Measurements from ENCODE around the gene BBS1. TPM values are rescaled to one million over a fixed set of nuclear protein-coding genes. Genes with fewer than 3 reads are reported as not detected.

BBS1 gene
- total RNA-seq, 1 experiment from 2014 or later = 29.8 TPM

DNA sequence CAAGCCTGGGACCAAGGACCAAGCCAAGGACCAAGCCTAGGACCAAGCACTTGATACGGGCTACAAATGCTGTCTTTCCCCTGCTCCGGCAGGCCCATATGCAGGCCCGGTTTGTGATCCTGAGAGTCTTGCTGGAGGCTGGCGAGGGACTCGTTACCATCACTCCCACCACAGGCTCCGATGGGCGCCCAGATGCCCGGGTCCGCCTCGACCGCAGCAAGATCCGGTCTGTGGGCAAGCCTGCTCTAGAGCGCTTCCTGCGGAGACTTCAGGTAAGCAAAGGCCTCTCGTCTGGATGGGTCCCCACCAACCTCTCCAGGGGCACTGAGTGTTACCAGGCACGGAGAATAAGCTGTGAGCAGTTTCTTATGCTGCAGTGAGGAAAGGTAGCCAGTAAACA lies 13.2 kb upstream of the BBS1 start:
- H3K4me2 ChIP-seq (ENCODE audit: low read length) = no peak overlapping the region
- H3K27ac ChIP-seq (ENCODE audit: low read depth, low read length) = no peak overlapping the region
- no peaks in the 10 kb centered on the region for H3K9me3 ChIP-seq (ENCODE audit: control insufficient read depth in 1 of 2, insufficient read depth in 1 of 2, low read depth in 1 of 2, low read length in 2 of 2)
- no peak overlapping the region for H3K9ac ChIP-seq (ENCODE audit: low read length)
- no peaks in the 10 kb centered on the region; a peak in 1 of 4 replicates for H3K36me3 ChIP-seq (ENCODE audit: control insufficient read depth in 1 of 2, insufficient read depth in 2 of 2, low read length in 2 of 2)
- H3K4me1 ChIP-seq (ENCODE audit: control insufficient read depth in 1 of 2, insufficient read depth in 2 of 2, low read length in 2 of 2) = no peaks in the 10 kb centered on the region
- no peak overlapping the region for H3K4me3 ChIP-seq (replicated peaks in 1 of 2; ENCODE audit: low read depth in 1 of 2, low read length in 2 of 2)
- DNase-seq (ENCODE audit: low read depth, low spot score) (no peak), ATAC-seq (no peak)
- no peaks in the 10 kb centered on the region for H3K9me2 ChIP-seq (ENCODE audit: insufficient read depth)
- H3K27me3 ChIP-seq (ENCODE audit: insufficient read depth, low read length) = no peaks in the 10 kb centered on the region
- no peaks in the 10 kb centered on the region for H3K79me2 ChIP-seq (ENCODE audit: insufficient read depth, low read length)
- ChIA-PET RAD21 (ENCODE audit: low non-redundant PET in 1 of 2, low total read pairs in 2 of 2, uncharacterized antibody in 2 of 2, unreplicated experiment in 2 of 2) (no interaction called here), CTCF (no interaction called here), POLR2A (no interaction called here)
- TF ChIP-seq SIN3A (IDR thresholded peaks at IDR 0.05; ENCODE audit: low read depth) = no peak
- BruUV-seq (replicated peaks) = no TSS peak
- no peaks in the 10 kb centered on the region for H4K20me1 ChIP-seq (ENCODE audit: insufficient read depth)
- no peak overlapping the region for H2AFZ ChIP-seq (ENCODE audit: low read depth, low read length, poor library complexity, severe bottlenecking)
- intact Hi-C loops (cut with micrococcal nuclease) = no loop called here

DNA sequence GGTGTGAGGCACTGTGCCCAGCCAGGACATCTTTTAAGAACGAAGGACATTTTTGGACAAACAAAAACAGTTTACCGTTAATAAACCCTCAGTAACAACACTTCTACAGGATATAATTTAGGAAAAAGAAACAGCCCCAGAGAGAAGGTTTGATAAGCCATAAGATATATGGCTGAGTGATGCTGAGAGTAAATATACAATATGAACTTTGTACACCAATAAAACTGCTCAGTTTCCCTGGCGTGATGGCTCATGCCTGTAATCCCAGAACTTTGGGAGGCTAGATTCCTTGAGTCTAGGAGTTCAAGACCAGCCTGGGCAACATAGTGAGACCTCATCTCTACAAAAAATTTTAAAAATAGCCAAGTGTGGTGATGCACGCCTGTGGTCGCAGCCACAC lies 11.9 kb upstream of the BBS1 start:
- POLR2A ChIA-PET = no interaction called here
- RAD21 ChIA-PET (ENCODE audit: low non-redundant PET in 1 of 2, low total read pairs in 2 of 2, uncharacterized antibody in 2 of 2, unreplicated experiment in 2 of 2) = no interaction called here
- Histone ChIP-seq H3K9me2 (ENCODE audit: insufficient read depth) (no peaks in the 10 kb centered on the region), H3K27ac (ENCODE audit: low read depth, low read length) (no peak overlapping the region), H3K9ac (ENCODE audit: low read length) (no peak overlapping the region), H4K20me1 (ENCODE audit: insufficient read depth) (no peaks in the 10 kb centered on the region), H3K4me1 (ENCODE audit: control insufficient read depth in 1 of 2, insufficient read depth in 2 of 2, low read length in 2 of 2) (no peaks in the 10 kb centered on the region), H3K4me3 (replicated peaks in 1 of 2; ENCODE audit: low read depth in 1 of 2, low read length in 2 of 2) (no peak overlapping the region), H2AFZ (ENCODE audit: low read depth, low read length, poor library complexity, severe bottlenecking) (no peak overlapping the region), H3K36me3 (ENCODE audit: control insufficient read depth in 1 of 2, insufficient read depth in 2 of 2, low read length in 2 of 2) (no peaks in the 10 kb centered on the region), H3K27me3 (ENCODE audit: insufficient read depth, low read length) (no peaks in the 10 kb centered on the region), H3K4me2 (ENCODE audit: low read length) (no peak overlapping the region), H3K79me2 (ENCODE audit: insufficient read depth, low read length) (no peaks in the 10 kb centered on the region), H3K9me3 (ENCODE audit: control insufficient read depth in 1 of 2, insufficient read depth in 1 of 2, low read depth in 1 of 2, low read length in 2 of 2) (no peaks in the 10 kb centered on the region)
- no TSS peak for BruUV-seq (replicated peaks)
- intact Hi-C loops (cut with micrococcal nuclease) = no loop called here
- DNase-seq (ENCODE audit: low read depth, low spot score) (no peak), ATAC-seq (no peak)
- TF ChIP-seq CEBPB (IDR thresholded peaks at IDR 0.05; ENCODE audit: low read depth) (no peak), JUND (IDR thresholded peaks at IDR 0.05) (no peak), ELF1 (IDR thresholded peaks at IDR 0.05; ENCODE audit: borderline replicate concordance, low read depth) (no peak), EZH2 (IDR thresholded peaks at IDR 0.05) (no peak), POLR2AphosphoS5 (IDR thresholded peaks at IDR 0.05; ENCODE audit: low read depth, low read length) (no peak), SP1 (IDR thresholded peaks at IDR 0.05; ENCODE audit: low read depth) (no peak), CBX3 (IDR thresholded peaks at IDR 0.05; ENCODE audit: low read depth) (no peak), POLR2A (IDR thresholded peaks at IDR 0.05; ENCODE audit: borderline replicate concordance, extremely low read depth, insufficient read depth, insufficient read length) (no peak)
- TF ChIP-seq, protein P1, sequence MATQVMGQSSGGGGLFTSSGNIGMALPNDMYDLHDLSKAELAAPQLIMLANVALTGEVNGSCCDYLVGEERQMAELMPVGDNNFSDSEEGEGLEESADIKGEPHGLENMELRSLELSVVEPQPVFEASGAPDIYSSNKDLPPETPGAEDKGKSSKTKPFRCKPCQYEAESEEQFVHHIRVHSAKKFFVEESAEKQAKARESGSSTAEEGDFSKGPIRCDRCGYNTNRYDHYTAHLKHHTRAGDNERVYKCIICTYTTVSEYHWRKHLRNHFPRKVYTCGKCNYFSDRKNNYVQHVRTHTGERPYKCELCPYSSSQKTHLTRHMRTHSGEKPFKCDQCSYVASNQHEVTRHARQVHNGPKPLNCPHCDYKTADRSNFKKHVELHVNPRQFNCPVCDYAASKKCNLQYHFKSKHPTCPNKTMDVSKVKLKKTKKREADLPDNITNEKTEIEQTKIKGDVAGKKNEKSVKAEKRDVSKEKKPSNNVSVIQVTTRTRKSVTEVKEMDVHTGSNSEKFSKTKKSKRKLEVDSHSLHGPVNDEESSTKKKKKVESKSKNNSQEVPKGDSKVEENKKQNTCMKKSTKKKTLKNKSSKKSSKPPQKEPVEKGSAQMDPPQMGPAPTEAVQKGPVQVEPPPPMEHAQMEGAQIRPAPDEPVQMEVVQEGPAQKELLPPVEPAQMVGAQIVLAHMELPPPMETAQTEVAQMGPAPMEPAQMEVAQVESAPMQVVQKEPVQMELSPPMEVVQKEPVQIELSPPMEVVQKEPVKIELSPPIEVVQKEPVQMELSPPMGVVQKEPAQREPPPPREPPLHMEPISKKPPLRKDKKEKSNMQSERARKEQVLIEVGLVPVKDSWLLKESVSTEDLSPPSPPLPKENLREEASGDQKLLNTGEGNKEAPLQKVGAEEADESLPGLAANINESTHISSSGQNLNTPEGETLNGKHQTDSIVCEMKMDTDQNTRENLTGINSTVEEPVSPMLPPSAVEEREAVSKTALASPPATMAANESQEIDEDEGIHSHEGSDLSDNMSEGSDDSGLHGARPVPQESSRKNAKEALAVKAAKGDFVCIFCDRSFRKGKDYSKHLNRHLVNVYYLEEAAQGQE (IDR thresholded peaks at IDR 0.05; ENCODE audit: low read depth) = no peak
- CTCF ChIA-PET = no interaction called here
